H1 (cell line): Measurements from ENCODE around the gene OPHN1. TPM values are rescaled to one million over a fixed set of nuclear protein-coding genes. Genes with fewer than 3 reads are reported as not detected.

Source experiments
- CTCF ChIA-PET: fragments of 300-600 bp; sonication (Branson Sonifier 250); formaldehyde crosslinking; loops from one replicate; lab custom pipeline; 2021; ENCODE audit not compliant: partially characterized antibody; lab: Charles Lee
- POLR2A ChIA-PET: fragments of 300-600 bp; sonication (Branson Sonifier 250); formaldehyde crosslinking; loops from one replicate; lab custom pipeline; 2021; ENCODE audit warnings: inconsistent platforms; ENCODE audit not compliant: partially characterized antibody; lab: Charles Lee
- DNase-seq, 2 experiments: peaks; one replicate each; pipeline versions ENCODE4 v3.0.0 to v3.0.0-alpha.2; 2010 to 2022; ENCODE audit warnings: low spot score in 2 of 2, low read depth in 1 of 2, mixed read lengths in 1 of 2
- FAIRE-seq: peaks from 2 replicates; lab custom pipeline; 2011; peaks lifted over from hg19 to GRCh38; lab: Jason Lieb, UNC
- H2AFZ ChIP-seq: 2 replicates; pipeline ENCODE4 v1.8.1; 2012; ENCODE audit warnings: low read length, inconsistent platforms
- H2AK5ac ChIP-seq: 2 replicates; pipeline ENCODE4 v1.6.1; 2013; ENCODE audit warnings: low read depth, low read length
- H2BK120ac ChIP-seq: replicated peaks from 2 replicates; pipeline ENCODE3; 2013; ENCODE audit warnings: low read depth, low read length, inconsistent platforms
- H2BK12ac ChIP-seq: 2 replicates; pipeline ENCODE4 v1.6.1; 2013; ENCODE audit warnings: low read depth, low read length
- H2BK15ac ChIP-seq: 2 replicates; pipeline ENCODE4 v1.6.1; 2013; ENCODE audit warnings: low read length
- H2BK20ac ChIP-seq: 2 replicates; pipeline ENCODE4 v1.6.1; 2013; ENCODE audit warnings: low read length
- H2BK5ac ChIP-seq: 2 replicates; pipeline ENCODE4 v1.6.1; 2013; ENCODE audit warnings: low read depth, low read length
- H3K14ac ChIP-seq: 2 replicates; pipeline ENCODE4 v1.6.1; 2013; ENCODE audit warnings: inconsistent platforms; ENCODE audit not compliant: insufficient read length
- H3K18ac ChIP-seq: 2 replicates; pipeline ENCODE4 v1.6.1; 2013; ENCODE audit warnings: low read length; ENCODE audit errors: extremely low read depth
- H3K23ac ChIP-seq: 2 replicates; pipeline ENCODE4 v1.6.1; 2013; ENCODE audit warnings: inconsistent platforms; ENCODE audit not compliant: insufficient read length
- H3K23me2 ChIP-seq: 2 replicates; pipeline ENCODE4 v1.6.1; 2013; ENCODE audit warnings: low read depth, low read length
- H3K27ac ChIP-seq: 2 replicates; pipeline ENCODE4 v1.6.1; 2011; ENCODE audit warnings: low read depth, low read length, inconsistent platforms
- H3K27me3 ChIP-seq, 4 experiments: replicated peaks in 1 of 4; 1 replicate in 1 of 4; 2 replicates in 3 of 4; pipeline versions ENCODE4 v1.6.1 to v1.8.1; 2011 to 2013; ENCODE audit warnings: low read length in 3 of 4, mild to moderate bottlenecking in 3 of 4, inconsistent platforms in 2 of 4, mixed read lengths in 2 of 4, moderate library complexity in 1 of 4; ENCODE audit not compliant: control insufficient read depth in 3 of 4, insufficient read depth in 3 of 4; ENCODE audit errors: extremely low read depth in 1 of 4
- H3K36me3 ChIP-seq, 4 experiments: 2 replicates each; pipeline versions ENCODE4 v1.6.1 to v1.8.1; 2011 to 2013; ENCODE audit warnings: mild to moderate bottlenecking in 4 of 4, low read length in 3 of 4, moderate library complexity in 2 of 4, control low read depth in 1 of 4, inconsistent platforms in 1 of 4; ENCODE audit not compliant: insufficient read depth in 4 of 4, control insufficient read depth in 2 of 4
- H3K4ac ChIP-seq: replicated peaks from 2 replicates; pipeline ENCODE3; 2013; ENCODE audit warnings: low read length, low read depth, mixed read lengths, inconsistent platforms; ENCODE audit not compliant: insufficient read length
- H3K4me1 ChIP-seq, 4 experiments: replicated peaks in 1 of 4; 1 replicate in 1 of 4; 2 replicates in 3 of 4; pipeline versions ENCODE4 v1.6.1 to v1.8.1; 2011 to 2013; ENCODE audit warnings: low read length in 3 of 4, inconsistent platforms in 2 of 4, mixed read lengths in 1 of 4; ENCODE audit not compliant: insufficient read depth in 4 of 4, control insufficient read depth in 3 of 4
- H3K4me2 ChIP-seq, 2 experiments: 2 replicates each; pipeline versions ENCODE4 v1.6.1 to v1.8.1; 2011 to 2013; ENCODE audit warnings: low read depth in 2 of 2, low read length in 2 of 2, control low read depth in 1 of 2, inconsistent platforms in 1 of 2, mild to moderate bottlenecking in 1 of 2; ENCODE audit not compliant: insufficient read depth in 1 of 2
- H3K4me3 ChIP-seq, 4 experiments: fragments of 200-600, 300-600 bp in 1 of 4; sonication (generic), shearing (Covaris generic), sonication (Bioruptor Twin) in 1 of 4; 2 replicates each; pipeline versions ENCODE4 v1.5.1 to v1.8.1; 2011 to 2016; ENCODE audit warnings: low read length in 4 of 4, low read depth in 3 of 4, control low read depth in 2 of 4, inconsistent platforms in 2 of 4, mild to moderate bottlenecking in 2 of 4, mixed read lengths in 1 of 4, moderate library complexity in 1 of 4; ENCODE audit not compliant: insufficient read depth in 2 of 4; ENCODE audit errors: extremely low read depth in 1 of 4
- H3K56ac ChIP-seq: replicated peaks from 2 replicates; pipeline ENCODE3; 2013; ENCODE audit warnings: low read depth, mild to moderate bottlenecking, mixed read lengths, low read length, inconsistent platforms; ENCODE audit not compliant: insufficient read length
- H3K79me1 ChIP-seq: 2 replicates; pipeline ENCODE4 v1.6.1; 2013; ENCODE audit warnings: low read depth, low read length, control low read depth
- H3K79me2 ChIP-seq, 2 experiments: 2 replicates each; pipeline versions ENCODE4 v1.6.1 to v1.8.1; 2012 to 2013; ENCODE audit warnings: low read length in 2 of 2, mild to moderate bottlenecking in 2 of 2, inconsistent platforms in 1 of 2; ENCODE audit not compliant: insufficient read depth in 2 of 2, control insufficient read depth in 1 of 2
- H3K9ac ChIP-seq, 4 experiments: replicated peaks in 1 of 4; 1 replicate in 1 of 4; 2 replicates in 3 of 4; pipeline versions ENCODE4 v1.6.1 to v1.8.1; 2011 to 2013; ENCODE audit warnings: low read depth in 3 of 4, low read length in 3 of 4, control low read depth in 2 of 4, mild to moderate bottlenecking in 2 of 4, moderate library complexity in 2 of 4, inconsistent platforms in 1 of 4; ENCODE audit errors: extremely low read depth in 1 of 4
- H3K9me3 ChIP-seq, 2 experiments: 2 replicates each; pipeline versions ENCODE4 v1.6.1 to v1.8.1; 2012 to 2013; ENCODE audit warnings: mild to moderate bottlenecking in 2 of 2, moderate library complexity in 2 of 2, control low read depth in 1 of 2, inconsistent platforms in 1 of 2, low read depth in 1 of 2, low read length in 1 of 2, mixed read lengths in 1 of 2; ENCODE audit not compliant: insufficient read depth in 2 of 2
- H4K20me1 ChIP-seq, 2 experiments: replicated peaks in 1 of 2; 2 replicates each; pipeline versions ENCODE3 to v1.8.1; 2011 to 2013; ENCODE audit warnings: inconsistent platforms in 2 of 2, low read length in 2 of 2, mild to moderate bottlenecking in 1 of 2; ENCODE audit not compliant: insufficient read depth in 2 of 2, control insufficient read depth in 1 of 2
- H4K5ac ChIP-seq: 2 replicates; pipeline ENCODE4 v1.6.1; 2013; ENCODE audit warnings: low read length, low read depth, mixed read lengths, inconsistent platforms; ENCODE audit not compliant: insufficient read length
- H4K8ac ChIP-seq: 2 replicates; pipeline ENCODE4 v1.8.0; 2013; ENCODE audit warnings: mild to moderate bottlenecking, moderate library complexity, low read length, inconsistent platforms; ENCODE audit not compliant: insufficient read depth; ENCODE audit errors: extremely low read depth
- H4K91ac ChIP-seq: replicated peaks from 2 replicates; pipeline ENCODE3; 2013; ENCODE audit warnings: low read length, mixed read lengths, inconsistent platforms; ENCODE audit not compliant: insufficient read length
- BCL11A ChIP-seq, 2 experiments: IDR thresholded peaks; one replicate each; pipeline ENCODE4 v1.6.1; 2011; ENCODE audit warnings: low read depth in 2 of 2, low read length in 2 of 2, mild to moderate bottlenecking in 2 of 2
- CBX8 ChIP-seq: fragments of 300-800, 300-1000 bp; sonication (generic); IDR thresholded peaks from 2 replicates; pipeline ENCODE4 v1.7.1; 2016; ENCODE audit warnings: low read depth, low read length, borderline replicate concordance
- E2F6 ChIP-seq: IDR thresholded peaks from 2 replicates; pipeline ENCODE4 v1.6.1; 2012; ENCODE audit warnings: inconsistent platforms
- HDAC6 ChIP-seq: IDR thresholded peaks from one replicate; pipeline ENCODE4 v1.7.1; 2012; ENCODE audit warnings: low read depth, mild to moderate bottlenecking, inconsistent platforms, low read length, moderate library complexity
- JUND ChIP-seq: IDR thresholded peaks from 2 replicates; pipeline ENCODE4 v1.6.1; 2011; ENCODE audit warnings: mild to moderate bottlenecking, improper control_type of control experiment, low read length
- MAFK ChIP-seq: IDR thresholded peaks from 2 replicates; pipeline ENCODE4 v1.6.1; 2012; ENCODE audit warnings: low read depth, mild to moderate bottlenecking, improper control_type of control experiment, low read length
- MAX ChIP-seq: IDR thresholded peaks from 2 replicates; pipeline ENCODE4 v1.6.1; 2012; ENCODE audit warnings: inconsistent platforms
- RBBP5 ChIP-seq: IDR thresholded peaks from 2 replicates; pipeline ENCODE4 v1.7.1; 2012; ENCODE audit warnings: low read depth, mild to moderate bottlenecking, inconsistent platforms, low read length, moderate library complexity, borderline replicate concordance
- RNF2 ChIP-seq: fragments of 200-900, 300-1000 bp; sonication (generic); IDR thresholded peaks from 2 replicates; pipeline ENCODE4 v1.7.1; 2016; ENCODE audit warnings: borderline replicate concordance, low read depth, mild to moderate bottlenecking, antibody characterized with exemption, low read length; ENCODE audit not compliant: poor library complexity, severe bottlenecking; ENCODE audit errors: missing control alignments
- SP1 ChIP-seq: IDR thresholded peaks from 2 replicates; pipeline ENCODE4 v1.6.1; 2011; ENCODE audit warnings: low read depth, low read length
- SP4 ChIP-seq: IDR thresholded peaks from 2 replicates; pipeline ENCODE4 v1.6.1; 2012; ENCODE audit warnings: low read length, inconsistent platforms
- SRF ChIP-seq: IDR thresholded peaks from 2 replicates; pipeline ENCODE4 v1.6.1; 2011; ENCODE audit warnings: mild to moderate bottlenecking, low read depth, low read length, moderate library complexity
- TAF1 ChIP-seq: IDR thresholded peaks from 2 replicates; pipeline ENCODE4 v1.6.1; 2011; ENCODE audit warnings: mild to moderate bottlenecking, low read depth, low read length
- TCF12 ChIP-seq: IDR thresholded peaks from 2 replicates; pipeline ENCODE4 v1.6.1; 2011; ENCODE audit warnings: low read depth, mild to moderate bottlenecking, low read length
- ZNF274 ChIP-seq: IDR thresholded peaks from 2 replicates; pipeline ENCODE4 v1.7.0; 2012; ENCODE audit warnings: low read length, borderline replicate concordance; ENCODE audit errors: extremely low read depth
- WGBS, 2 experiments: shearing (Covaris generic) in 1 of 2; methylation state at CpG; one replicate each; pipeline versions ENCODE4 v1.1.6 to v1.1.7; 2013 to 2015; ENCODE audit warnings: low lambda C conversion rate in 2 of 2, mixed read lengths in 2 of 2, inconsistent platforms in 1 of 2, low coverage in 1 of 2, missing lambda C conversion rate in 1 of 2; ENCODE audit not compliant: insufficient replicate concordance in 2 of 2, insufficient coverage in 1 of 2, insufficient read length in 1 of 2; ENCODE audit errors: extremely low coverage in 1 of 2, missing lambda C conversion rate in 1 of 2; 5-methylcytosine and 5-hydroxymethylcytosine counted together
- polyA plus RNA-seq, 7 experiments: library from polyadenylated mRNA; depleted of rRNA in 3 of 7; stranded (reverse) in 5 of 7; unstranded in 2 of 7; fragments of >200 nt in 5 of 7; fragments of 200-250 nt in 2 of 7; gene quantifications; 1 replicate in 5 of 7; 2 replicates in 1 of 7; 4 replicates in 1 of 7; pipeline versions ENCODE4 v1.2.1 to v1.2.3, GENCODE V29; 2011 to 2013; ENCODE audit warnings: missing spikeins in 2 of 7, mixed read lengths in 2 of 7
- total RNA-seq: library from RNA; stranded (reverse); fragmentation: NEBNext Ultra II Directional; extraction: Animal tissue kit (Norgen Biotek cat#: 25700); gene quantifications from 2 replicates; pipeline ENCODE4 v1.2.1, GENCODE V29; 2021

Gene OPHN1
- total and polyA plus RNA-seq, 2 of the 8 experiments (the other 6 are each of a cell fraction or from before 2014, with no cell fraction given) = 1.2 to 3.5 TPM

GRCh38 chrX:68413254-68413653 lies 20.0 kb downstream of the OPHN1 start:
- Histone ChIP-seq H3K14ac (no peak overlapping the region), H2BK15ac (no peak overlapping the region), H3K4me2 (no peak overlapping the region), H2AFZ (no peak overlapping the region), H2BK120ac (no peak overlapping the region), H4K91ac (no peak overlapping the region), H2BK12ac (no peak overlapping the region), H3K23ac (no peak overlapping the region), H2AK5ac (no peak overlapping the region), H4K8ac (no peak overlapping the region), H3K18ac (no peak overlapping the region), H3K9ac (no peak overlapping the region), H3K56ac (no peak overlapping the region), H4K5ac (no peak overlapping the region), H3K23me2 (no peaks in the 10 kb centered on the region), H3K27ac (no peak overlapping the region), H2BK5ac (no peak overlapping the region), H3K79me2 (no peaks in the 10 kb centered on the region), H4K20me1 (no peaks in the 10 kb centered on the region), H3K4ac (no peak overlapping the region), H3K27me3 (no peaks in the 10 kb centered on the region), H3K79me1 (no peaks in the 10 kb centered on the region), H3K9me3 (no peaks in the 10 kb centered on the region), H3K4me1 (no peaks in the 10 kb centered on the region), H2BK20ac (no peak overlapping the region), H3K36me3 (no peaks in the 10 kb centered on the region), H3K4me3 (no peak overlapping the region)
- WGBS, 2 experiments = 82% methylated on average over 3 of the region's 3 CpGs; no CpG with 5 or more reads in 1 of the 2 experiments
- ChIA-PET POLR2A (no interaction called here), CTCF (no interaction called here)
- FAIRE-seq (no peak), DNase-seq (no peak)
- no peak for TF ChIP-seq JUND
- no peak for TF ChIP-seq SP4
- TF ChIP-seq E2F6 = no peak
- TF ChIP-seq MAX = no peak
- TF ChIP-seq SRF = no peak
- no peak for TF ChIP-seq RNF2
- no peak for TF ChIP-seq CBX8
- no peak for TF ChIP-seq RBBP5
- no peak for TF ChIP-seq TAF1
- no peak for TF ChIP-seq ZNF274
- TF ChIP-seq SP1 = no peak
- no peak for TF ChIP-seq TCF12
- TF ChIP-seq BCL11A (IDR thresholded peaks at IDR 0.05; ENCODE audit: low read depth in 2 of 2, low read length in 2 of 2) = no peak
- no peak for TF ChIP-seq MAFK
- no peak for TF ChIP-seq HDAC6
